GM12865 (cell line): ENCODE results near the gene GRB10.

Source experiments
- DNase-seq: peaks from one replicate; pipeline ENCODE4 v3.0.0; 2010; ENCODE audit warnings: low read depth
- H3K4me3 ChIP-seq: 2 replicates; pipeline ENCODE4 v1.5.1; 2011; ENCODE audit warnings: mild to moderate bottlenecking, low read depth, low read length, control low read depth
- CTCF ChIP-seq: IDR thresholded peaks from 2 replicates; pipeline ENCODE4 v1.5.1; 2011; ENCODE audit warnings: low read length, control low read depth, low read depth, inconsistent platforms; ENCODE audit not compliant: insufficient read depth; ENCODE audit errors: missing control alignments

The GRB10 gene

GRCh38 chr7:50632561-50633413, 149.9 kb downstream of the GRB10 start:
- TF ChIP-seq CTCF = peak; percentile 95
- peak; percentile 64 for DNase-seq
- H3K4me3 ChIP-seq = no peak overlapping the region

- H3K4me3 ChIP-seq = no peak overlapping the region
- no peak for DNase-seq
- no peak for TF ChIP-seq CTCF
Observed at GRCh38 chr7:50631639-50632038, 151.1 kb downstream of the GRB10 start.

GRCh38 chr7:50631100-50631499, 151.6 kb downstream of the GRB10 start:
- no peak overlapping the region for H3K4me3 ChIP-seq
- DNase-seq = no peak
- TF ChIP-seq CTCF = no peak

GRCh38 chr7:50629238-50629901, 153.3 kb downstream of the GRB10 start:
- H3K4me3 ChIP-seq = no peak overlapping the region
- no peak for DNase-seq
- TF ChIP-seq CTCF = no peak

- DNase-seq = no peak
- TF ChIP-seq CTCF = no peak
- no peak overlapping the region for H3K4me3 ChIP-seq
Observed at GRCh38 chr7:50628434-50629084, 154.1 kb downstream of the GRB10 start.

- no peak overlapping the region for H3K4me3 ChIP-seq
- no peak for TF ChIP-seq CTCF
- DNase-seq = no peak
Observed at GRCh38 chr7:50627824-50628361, 154.8 kb downstream of the GRB10 start.
